Measurements from ENCODE around the gene PSAT1. TPM values are rescaled to one million over a fixed set of nuclear protein-coding genes. Genes with fewer than 3 reads are reported as not detected.

The PSAT1 gene
- total and polyA plus RNA-seq, 2 experiments from 2014 or later, result 414 to 486 TPM

DNA sequence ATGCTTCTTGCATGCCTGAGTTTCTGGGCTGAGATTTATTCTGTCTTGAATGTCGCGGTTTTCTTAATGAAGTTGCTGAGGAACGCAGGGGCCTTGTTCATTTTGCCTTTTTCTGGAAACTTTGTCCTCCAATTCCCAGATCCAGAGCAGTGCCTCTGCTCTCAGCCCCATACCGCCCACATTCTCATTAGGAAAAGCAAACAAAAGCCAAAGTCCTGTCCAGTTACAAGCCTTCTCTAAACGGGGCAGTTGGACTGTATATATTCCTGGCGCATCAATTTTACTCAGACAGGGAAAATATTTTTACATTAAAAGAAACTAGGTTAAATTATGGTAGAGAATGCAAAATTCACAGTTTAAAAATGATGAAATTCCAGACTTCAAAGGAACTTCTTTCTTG is 1.2 kb upstream of the PSAT1 start (continued):
- TF ChIP-seq EZH2phosphoT487 (IDR thresholded peaks at IDR 0.05; ENCODE audit: unreplicated experiment) (no peak), CREB1 (CRISPR knock-in tag; IDR thresholded peaks at IDR 0.05; ENCODE audit: low read depth) (no peak)
- TF ChIP-seq, protein P1, sequence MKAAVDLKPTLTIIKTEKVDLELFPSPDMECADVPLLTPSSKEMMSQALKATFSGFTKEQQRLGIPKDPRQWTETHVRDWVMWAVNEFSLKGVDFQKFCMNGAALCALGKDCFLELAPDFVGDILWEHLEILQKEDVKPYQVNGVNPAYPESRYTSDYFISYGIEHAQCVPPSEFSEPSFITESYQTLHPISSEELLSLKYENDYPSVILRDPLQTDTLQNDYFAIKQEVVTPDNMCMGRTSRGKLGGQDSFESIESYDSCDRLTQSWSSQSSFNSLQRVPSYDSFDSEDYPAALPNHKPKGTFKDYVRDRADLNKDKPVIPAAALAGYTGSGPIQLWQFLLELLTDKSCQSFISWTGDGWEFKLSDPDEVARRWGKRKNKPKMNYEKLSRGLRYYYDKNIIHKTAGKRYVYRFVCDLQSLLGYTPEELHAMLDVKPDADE (IDR thresholded peaks at IDR 0.05), result no peak

DNA sequence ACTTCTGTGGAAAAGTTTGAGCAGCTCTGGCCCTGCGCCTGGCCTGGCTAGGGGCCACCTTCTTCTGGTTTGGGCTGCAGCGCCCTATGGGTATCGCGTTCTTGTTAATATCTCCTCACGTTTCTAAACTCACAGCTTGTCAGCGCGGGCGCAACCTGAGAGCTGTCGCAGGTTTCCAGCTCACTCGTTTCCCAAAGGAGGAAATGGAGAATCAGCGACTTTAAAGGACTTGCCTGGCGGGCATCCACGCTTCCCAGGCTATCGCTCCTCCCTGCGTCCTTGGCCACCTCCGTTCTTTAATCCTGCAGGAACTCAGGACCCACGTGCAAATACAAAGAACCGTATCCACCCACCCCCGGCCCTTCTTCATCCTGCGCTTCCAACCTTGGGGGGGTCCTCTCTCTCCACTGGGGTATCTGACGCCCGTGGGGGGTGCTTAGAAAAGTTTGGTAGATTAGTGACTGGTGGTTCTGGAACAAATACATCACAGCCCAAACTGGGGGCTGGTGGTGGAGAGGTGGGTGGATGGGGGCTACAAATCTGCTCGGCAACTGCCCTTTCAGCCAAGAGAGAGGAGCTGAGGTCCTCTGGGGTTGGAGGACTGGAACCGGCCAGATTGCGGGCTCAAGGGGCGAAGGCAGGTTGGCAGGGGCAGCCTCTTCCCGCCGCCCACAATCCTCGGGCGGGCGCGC is 578 bp upstream of the PSAT1 start:
- Histone ChIP-seq H3K4me1 (ENCODE audit: insufficient read depth) (peaks cover 31% of the 10 kb centered on the region), H3K4me2 (peak overlapping the region; percentile 96), H3K27ac (ENCODE audit: low read depth) (peak overlapping the region; percentile 100), H4K20me1 (replicated peaks; ENCODE audit: insufficient read depth) (peaks cover 35% of the 10 kb centered on the region), H3K36me3 (ENCODE audit: insufficient read depth) (peaks cover 18% of the 10 kb centered on the region), H2AFZ (peak overlapping the region; percentile 35; the same call in 1 of the 2 replicates), H3K9me2 (ENCODE audit: insufficient read depth) (no peaks in the 10 kb centered on the region), H3K79me2 (replicated peaks; ENCODE audit: insufficient read depth) (peaks cover 44% of the 10 kb centered on the region), H3K27me3 (ENCODE audit: insufficient read depth) (no peaks in the 10 kb centered on the region), H3F3A (replicated peaks; ENCODE audit: low read depth) (no peaks in the 10 kb centered on the region; the same call in 1 of the 2 replicates), H3K4me3 (peak overlapping the region; percentile 95)
- peaks cover 44% of the 10 kb centered on the region for H3K36me3 Mint-ChIP-seq (ENCODE audit: low read depth)
- ATAC-seq (peak; percentile 13), DNase-seq (ENCODE audit: low spot score) (peak; percentile 82)
- H3K4me3 Mint-ChIP-seq, result peak overlapping the region; percentile 99
- H3K9me3 Mint-ChIP-seq, result peaks cover 8% of the 10 kb centered on the region; the same call in 2 of the 3 replicates
- peaks cover 22% of the 10 kb centered on the region for H3K27me3 Mint-ChIP-seq (ENCODE audit: insufficient read depth, low read depth, poor library complexity)
- peaks cover 34% of the 10 kb centered on the region for H3K4me1 Mint-ChIP-seq
- TF ChIP-seq, protein P2, sequence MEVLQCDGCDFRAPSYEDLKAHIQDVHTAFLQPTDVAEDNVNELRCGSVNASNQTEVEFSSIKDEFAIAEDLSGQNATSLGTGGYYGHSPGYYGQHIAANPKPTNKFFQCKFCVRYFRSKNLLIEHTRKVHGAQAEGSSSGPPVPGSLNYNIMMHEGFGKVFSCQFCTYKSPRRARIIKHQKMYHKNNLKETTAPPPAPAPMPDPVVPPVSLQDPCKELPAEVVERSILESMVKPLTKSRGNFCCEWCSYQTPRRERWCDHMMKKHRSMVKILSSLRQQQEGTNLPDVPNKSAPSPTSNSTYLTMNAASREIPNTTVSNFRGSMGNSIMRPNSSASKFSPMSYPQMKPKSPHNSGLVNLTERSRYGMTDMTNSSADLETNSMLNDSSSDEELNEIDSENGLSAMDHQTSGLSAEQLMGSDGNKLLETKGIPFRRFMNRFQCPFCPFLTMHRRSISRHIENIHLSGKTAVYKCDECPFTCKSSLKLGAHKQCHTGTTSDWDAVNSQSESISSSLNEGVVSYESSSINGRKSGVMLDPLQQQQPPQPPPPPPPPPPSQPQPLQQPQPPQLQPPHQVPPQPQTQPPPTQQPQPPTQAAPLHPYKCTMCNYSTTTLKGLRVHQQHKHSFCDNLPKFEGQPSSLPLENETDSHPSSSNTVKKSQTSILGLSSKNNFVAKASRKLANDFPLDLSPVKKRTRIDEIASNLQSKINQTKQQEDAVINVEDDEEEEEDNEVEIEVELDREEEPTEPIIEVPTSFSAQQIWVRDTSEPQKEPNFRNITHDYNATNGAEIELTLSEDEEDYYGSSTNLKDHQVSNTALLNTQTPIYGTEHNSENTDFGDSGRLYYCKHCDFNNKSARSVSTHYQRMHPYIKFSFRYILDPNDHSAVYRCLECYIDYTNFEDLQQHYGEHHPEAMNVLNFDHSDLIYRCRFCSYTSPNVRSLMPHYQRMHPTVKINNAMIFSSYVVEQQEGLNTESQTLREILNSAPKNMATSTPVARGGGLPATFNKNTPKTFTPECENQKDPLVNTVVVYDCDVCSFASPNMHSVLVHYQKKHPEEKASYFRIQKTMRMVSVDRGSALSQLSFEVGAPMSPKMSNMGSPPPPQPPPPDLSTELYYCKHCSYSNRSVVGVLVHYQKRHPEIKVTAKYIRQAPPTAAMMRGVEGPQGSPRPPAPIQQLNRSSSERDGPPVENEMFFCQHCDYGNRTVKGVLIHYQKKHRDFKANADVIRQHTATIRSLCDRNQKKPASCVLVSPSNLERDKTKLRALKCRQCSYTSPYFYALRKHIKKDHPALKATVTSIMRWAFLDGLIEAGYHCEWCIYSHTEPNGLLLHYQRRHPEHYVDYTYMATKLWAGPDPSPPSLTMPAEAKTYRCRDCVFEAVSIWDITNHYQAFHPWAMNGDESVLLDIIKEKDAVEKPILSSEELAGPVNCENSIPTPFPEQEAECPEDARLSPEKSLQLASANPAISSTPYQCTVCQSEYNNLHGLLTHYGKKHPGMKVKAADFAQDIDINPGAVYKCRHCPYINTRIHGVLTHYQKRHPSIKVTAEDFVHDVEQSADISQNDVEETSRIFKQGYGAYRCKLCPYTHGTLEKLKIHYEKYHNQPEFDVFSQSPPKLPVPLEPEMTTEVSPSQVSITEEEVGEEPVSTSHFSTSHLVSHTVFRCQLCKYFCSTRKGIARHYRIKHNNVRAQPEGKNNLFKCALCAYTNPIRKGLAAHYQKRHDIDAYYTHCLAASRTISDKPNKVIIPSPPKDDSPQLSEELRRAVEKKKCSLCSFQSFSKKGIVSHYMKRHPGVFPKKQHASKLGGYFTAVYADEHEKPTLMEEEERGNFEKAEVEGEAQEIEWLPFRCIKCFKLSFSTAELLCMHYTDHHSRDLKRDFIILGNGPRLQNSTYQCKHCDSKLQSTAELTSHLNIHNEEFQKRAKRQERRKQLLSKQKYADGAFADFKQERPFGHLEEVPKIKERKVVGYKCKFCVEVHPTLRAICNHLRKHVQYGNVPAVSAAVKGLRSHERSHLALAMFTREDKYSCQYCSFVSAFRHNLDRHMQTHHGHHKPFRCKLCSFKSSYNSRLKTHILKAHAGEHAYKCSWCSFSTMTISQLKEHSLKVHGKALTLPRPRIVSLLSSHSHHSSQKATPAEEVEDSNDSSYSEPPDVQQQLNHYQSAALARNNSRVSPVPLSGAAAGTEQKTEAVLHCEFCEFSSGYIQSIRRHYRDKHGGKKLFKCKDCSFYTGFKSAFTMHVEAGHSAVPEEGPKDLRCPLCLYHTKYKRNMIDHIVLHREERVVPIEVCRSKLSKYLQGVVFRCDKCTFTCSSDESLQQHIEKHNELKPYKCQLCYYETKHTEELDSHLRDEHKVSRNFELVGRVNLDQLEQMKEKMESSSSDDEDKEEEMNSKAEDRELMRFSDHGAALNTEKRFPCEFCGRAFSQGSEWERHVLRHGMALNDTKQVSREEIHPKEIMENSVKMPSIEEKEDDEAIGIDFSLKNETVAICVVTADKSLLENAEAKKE (CRISPR knock-in tag; IDR thresholded peaks at IDR 0.05), result no peak
- peak overlapping the region; percentile 100 for H3K27ac Mint-ChIP-seq
